Superior temporal gyrus (tissue), 1 donor: Measurements from ENCODE around the gene INTU.

Source experiments
- DNase-seq: peaks from one replicate; pipeline ENCODE4 v3.0.0-alpha.2; 2016; ENCODE audit errors: extremely low spot score

The INTU gene

GRCh38 chr4:127747883-127748282 lies 115.1 kb downstream of the INTU start:
- no peak for DNase-seq

GRCh38 chr4:127748957-127749356 lies 116.2 kb downstream of the INTU start:
- no peak for DNase-seq

GRCh38 chr4:127756906-127757305 lies 124.1 kb downstream of the INTU start:
- DNase-seq = no peak

GRCh38 chr4:127759228-127759820 lies 126.6 kb downstream of the INTU start:
- DNase-seq = no peak

- no peak for DNase-seq
These were observed 127.1 kb downstream of the INTU start for GRCh38 chr4:127759893-127760292.

GRCh38 chr4:127771535-127772275 lies 138.9 kb downstream of the INTU start:
- no peak for DNase-seq

- no peak for DNase-seq
These were observed 140.3 kb downstream of the INTU start for GRCh38 chr4:127772769-127773671.

- DNase-seq = no peak
These were observed 143.1 kb downstream of the INTU start for GRCh38 chr4:127775843-127776242.
